ENCODE measurements around the gene IFNGR2. TPM values are rescaled to one million over a fixed set of nuclear protein-coding genes. Genes with fewer than 3 reads are reported as not detected.

Gene IFNGR2
- total and polyA plus RNA-seq, 2 donors (not counting 1 experiment from before 2014, with no cell fraction given) = 50.7 to 57.6 TPM

DNA sequence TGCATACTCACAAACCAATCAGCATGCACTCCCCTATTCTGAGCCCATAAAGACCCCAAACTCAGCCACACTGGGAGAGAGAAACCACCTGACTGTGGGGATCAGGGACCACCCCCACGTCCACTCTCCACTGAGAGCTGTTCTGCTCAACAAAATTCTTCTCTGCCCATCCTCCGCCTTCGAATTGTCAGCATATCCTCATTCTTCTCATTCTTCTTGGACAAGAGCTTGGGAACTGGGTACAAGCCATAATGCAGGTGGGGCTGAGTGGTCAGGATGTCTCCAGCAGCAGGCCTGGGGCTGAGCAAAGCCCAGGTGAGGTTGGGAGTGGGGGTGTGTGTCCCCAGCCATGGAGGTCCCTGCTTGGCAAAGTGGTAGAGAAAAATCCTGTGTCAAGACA, 34.6 kb upstream of the IFNGR2 start:
- no peak for DNase-seq (ENCODE audit: low read depth in 2 of 2)
- Histone ChIP-seq H3K27me3 (ENCODE audit: control insufficient read depth, insufficient read depth, low read length) (peaks cover 3% of the 10 kb centered on the region), H3K36me3 (ENCODE audit: control insufficient read depth, insufficient read depth, low read length) (no peaks in the 10 kb centered on the region), H3K9ac (ENCODE audit: insufficient read depth, low read length) (no peak overlapping the region), H3K4me1 (ENCODE audit: control insufficient read depth, extremely low read depth, insufficient read depth, low read length) (no peaks in the 10 kb centered on the region), H3K79me2 (ENCODE audit: control insufficient read depth, insufficient read depth, low read length) (no peaks in the 10 kb centered on the region), H4K20me1 (ENCODE audit: control insufficient read depth, extremely low read depth, insufficient read depth, low read length) (no peaks in the 10 kb centered on the region), H3K27ac (ENCODE audit: insufficient read depth, low read length) (no peak overlapping the region), H3K9me3 (ENCODE audit: control insufficient read depth, insufficient read depth, low read depth, low read length) (no peaks in the 10 kb centered on the region), H2AFZ (ENCODE audit: low read length) (no peak overlapping the region), H3K4me3 (replicated peaks in 1 of 4; ENCODE audit: control extremely low read depth in 1 of 4, insufficient read depth in 1 of 4, low read depth in 3 of 4, low read length in 4 of 4) (no peak overlapping the region), H3K4me2 (ENCODE audit: extremely low read depth, insufficient read depth, low read length) (no peak overlapping the region)
- TF ChIP-seq CTCF (conservative IDR thresholded peaks at IDR 0.05 in 1 of 2, IDR thresholded peaks at IDR 0.05 in 1 of 2; ENCODE audit: low read depth in 1 of 2, low read length in 2 of 2) = no peak
- no peak for TF ChIP-seq EZH2 (IDR thresholded peaks at IDR 0.05; ENCODE audit: low read length, missing control alignments)

- TF ChIP-seq CTCF (conservative IDR thresholded peaks at IDR 0.05 in 1 of 2, IDR thresholded peaks at IDR 0.05 in 1 of 2; ENCODE audit: low read depth in 1 of 2, low read length in 2 of 2) (no peak), EZH2 (IDR thresholded peaks at IDR 0.05; ENCODE audit: low read length, missing control alignments) (no peak)
- Histone ChIP-seq H3K4me3 (replicated peaks in 1 of 4; ENCODE audit: control extremely low read depth in 1 of 4, insufficient read depth in 1 of 4, low read depth in 3 of 4, low read length in 4 of 4) (no peak overlapping the region), H4K20me1 (ENCODE audit: control insufficient read depth, extremely low read depth, insufficient read depth, low read length) (no peaks in the 10 kb centered on the region), H3K9me3 (ENCODE audit: control insufficient read depth, insufficient read depth, low read depth, low read length) (no peaks in the 10 kb centered on the region), H3K27ac (ENCODE audit: insufficient read depth, low read length) (no peak overlapping the region), H3K9ac (ENCODE audit: insufficient read depth, low read length) (no peak overlapping the region), H3K79me2 (ENCODE audit: control insufficient read depth, insufficient read depth, low read length) (no peaks in the 10 kb centered on the region), H3K27me3 (ENCODE audit: control insufficient read depth, insufficient read depth, low read length) (peaks cover 3% of the 10 kb centered on the region), H3K4me1 (ENCODE audit: control insufficient read depth, extremely low read depth, insufficient read depth, low read length) (no peaks in the 10 kb centered on the region), H3K4me2 (ENCODE audit: extremely low read depth, insufficient read depth, low read length) (no peak overlapping the region), H3K36me3 (ENCODE audit: control insufficient read depth, insufficient read depth, low read length) (no peaks in the 10 kb centered on the region), H2AFZ (ENCODE audit: low read length) (no peak overlapping the region)
- DNase-seq (ENCODE audit: low read depth in 2 of 2) = no peak
These were observed 33.6 kb upstream of the IFNGR2 start for GRCh38 chr21:33369586-33369985.

- Histone ChIP-seq H3K9me3 (ENCODE audit: control insufficient read depth, insufficient read depth, low read depth, low read length) (no peaks in the 10 kb centered on the region), H3K4me3 (replicated peaks in 1 of 4; ENCODE audit: control extremely low read depth in 1 of 4, insufficient read depth in 1 of 4, low read depth in 3 of 4, low read length in 4 of 4) (no peak overlapping the region), H3K4me2 (ENCODE audit: extremely low read depth, insufficient read depth, low read length) (no peak overlapping the region), H3K4me1 (ENCODE audit: control insufficient read depth, extremely low read depth, insufficient read depth, low read length) (no peaks in the 10 kb centered on the region), H3K9ac (ENCODE audit: insufficient read depth, low read length) (no peak overlapping the region), H3K36me3 (ENCODE audit: control insufficient read depth, insufficient read depth, low read length) (no peaks in the 10 kb centered on the region), H3K27me3 (ENCODE audit: control insufficient read depth, insufficient read depth, low read length) (peaks cover 3% of the 10 kb centered on the region), H2AFZ (ENCODE audit: low read length) (no peak overlapping the region), H3K79me2 (ENCODE audit: control insufficient read depth, insufficient read depth, low read length) (no peaks in the 10 kb centered on the region), H3K27ac (ENCODE audit: insufficient read depth, low read length) (no peak overlapping the region), H4K20me1 (ENCODE audit: control insufficient read depth, extremely low read depth, insufficient read depth, low read length) (no peaks in the 10 kb centered on the region)
- no peak for DNase-seq (ENCODE audit: low read depth in 2 of 2)
- TF ChIP-seq EZH2 (IDR thresholded peaks at IDR 0.05; ENCODE audit: low read length, missing control alignments) = no peak
- TF ChIP-seq CTCF (conservative IDR thresholded peaks at IDR 0.05 in 1 of 2, IDR thresholded peaks at IDR 0.05 in 1 of 2; ENCODE audit: low read depth in 1 of 2, low read length in 2 of 2) = no peak
These were observed 32.9 kb upstream of the IFNGR2 start for GRCh38 chr21:33370305-33370704.
